ENCODE measurements around the gene SEH1L. TPM values are rescaled to one million over a fixed set of nuclear protein-coding genes. Genes with fewer than 3 reads are reported as not detected.

The SEH1L gene
- total RNA-seq, 1 experiment from 2014 or later, result 116 TPM

DNA sequence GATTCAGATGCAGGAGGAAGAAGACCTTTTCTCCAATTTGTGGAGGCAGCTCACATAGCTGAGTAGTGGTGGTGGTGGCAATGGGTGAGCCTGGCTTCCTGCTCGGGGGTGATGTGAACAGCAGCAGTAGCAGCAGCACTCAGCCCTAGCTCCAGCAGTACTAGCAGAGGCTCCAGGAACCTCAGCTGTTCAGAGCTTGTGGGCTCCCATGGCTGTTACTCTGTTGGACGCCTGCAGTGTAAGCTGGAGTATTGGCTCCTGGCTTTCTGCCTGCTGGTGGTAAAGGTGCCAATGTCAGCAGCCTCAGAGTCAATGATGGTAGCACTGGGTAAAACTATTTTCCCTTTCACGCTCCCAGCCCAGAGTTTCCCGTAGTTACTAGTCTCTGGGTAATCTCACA lies 3.1 kb upstream of the SEH1L start:
- no peak for DNase-seq
- H3K4me3 Mint-ChIP-seq (ENCODE audit: unreplicated experiment), result peak overlapping the region; percentile 17
- peaks cover 11% of the 10 kb centered on the region for H3K4me1 Mint-ChIP-seq (ENCODE audit: low read depth, unreplicated experiment)
- no peaks in the 10 kb centered on the region for H3K36me3 ChIP-seq (ENCODE audit: control insufficient read depth, insufficient read depth, low read length)
- no peaks in the 10 kb centered on the region for H3K9me3 Mint-ChIP-seq (ENCODE audit: unreplicated experiment)
- CTCF ChIA-PET, result interaction anchor here (0.6 to 1.1 kb wide), 3 partner anchors 10 to 61 kb away, joined by 3 to 4 read pairs (median 3); no protein-coding TSS in a partner anchor
- H3K27me3 ChIP-seq (replicated peaks; ENCODE audit: control insufficient read depth, insufficient read depth, low read length), result no peaks in the 10 kb centered on the region
- no peaks in the 10 kb centered on the region for H3K9me3 ChIP-seq
- BruUV-seq (replicated peaks), result no TSS peak
- H3K4me1 ChIP-seq, result peaks cover 14% of the 10 kb centered on the region
- no peak for TF ChIP-seq CTCF (IDR thresholded peaks at IDR 0.05; ENCODE audit: insufficient read depth in 1 of 2, low read depth in 1 of 2, low read length in 1 of 2, severe bottlenecking in 1 of 2, unreplicated experiment in 1 of 2)
- H3K36me3 Mint-ChIP-seq (ENCODE audit: insufficient read depth, unreplicated experiment), result peaks cover 31% of the 10 kb centered on the region
- intact Hi-C loops (cut with micrococcal nuclease; ENCODE audit: unreplicated experiment), result loop anchor here (5.0 kb wide), 2 partner anchors 177 to 212 kb away; no protein-coding TSS in a partner anchor
- POLR2A ChIA-PET, result interaction anchor here (1.5 kb wide), 1 partner anchor 61 kb away, joined by 23 read pairs; the partner anchor contains the start of gene PTPN2
- H3K4me3 ChIP-seq (ENCODE audit: low read depth, low read length), result no peak overlapping the region
- H3K27ac Mint-ChIP-seq (ENCODE audit: unreplicated experiment), result peak overlapping the region; percentile 100
- no peaks in the 10 kb centered on the region for H3K27me3 Mint-ChIP-seq (ENCODE audit: insufficient read depth, unreplicated experiment)

DNA sequence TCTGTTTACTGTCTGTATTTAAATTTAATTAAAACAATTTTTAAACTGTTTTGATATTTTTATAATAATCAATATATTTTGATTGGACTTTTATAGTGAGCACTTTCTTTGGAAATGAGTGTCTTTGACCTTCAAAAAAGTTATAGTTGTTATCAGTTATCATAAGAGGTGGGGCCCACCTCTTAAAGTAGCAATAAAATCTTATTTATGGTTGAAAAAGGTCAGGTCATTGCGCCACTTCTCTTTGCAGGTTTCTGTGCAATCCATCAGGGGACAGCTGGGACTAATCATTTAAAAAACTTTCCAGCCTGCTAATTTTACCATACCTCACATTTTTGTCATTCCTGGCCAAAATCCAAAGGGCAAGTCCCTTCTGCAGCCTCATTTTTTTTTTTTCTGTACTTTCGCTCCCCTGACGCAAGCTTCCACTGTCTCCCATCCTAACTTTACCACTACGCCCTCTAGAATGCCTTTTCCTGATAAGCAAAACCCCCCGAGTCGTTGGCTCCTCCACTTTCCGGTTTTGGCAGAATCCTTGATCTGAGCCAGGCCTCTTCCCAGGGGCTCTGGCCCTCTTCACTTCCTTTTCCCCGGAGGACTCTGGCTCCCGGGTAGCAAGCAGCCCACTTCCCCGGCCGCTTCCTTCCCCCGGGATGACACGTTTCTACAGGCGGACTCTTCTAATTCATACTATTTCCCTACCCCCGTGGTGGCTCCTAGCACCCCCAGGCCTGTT lies 1.1 kb upstream of the SEH1L start:
- H3K27me3 Mint-ChIP-seq (ENCODE audit: insufficient read depth, unreplicated experiment), result no peaks in the 10 kb centered on the region
- POLR2A ChIA-PET, result interaction anchor here (0.5 to 1.3 kb wide), 9 partner anchors 44 to 281 kb away, joined by 3 to 7 read pairs (median 5); partner anchors contain the start of genes CEP192, CEP76 and PTPN2
- no TSS peak for BruUV-seq (replicated peaks)

More for the DNA sequence above, 1.1 kb upstream of the SEH1L start:
- H3K36me3 ChIP-seq (ENCODE audit: control insufficient read depth, insufficient read depth, low read length), result no peaks in the 10 kb centered on the region
- peak overlapping the region; percentile 54 for H3K4me3 ChIP-seq (ENCODE audit: low read depth, low read length)
- peaks cover 19% of the 10 kb centered on the region for H3K4me1 ChIP-seq
- CTCF ChIA-PET, result interaction anchor here (0.6 kb wide), 1 partner anchor 659 kb away, joined by 4 read pairs; no protein-coding TSS in a partner anchor
- Mint-ChIP-seq H3K36me3 (ENCODE audit: insufficient read depth, unreplicated experiment) (peaks cover 37% of the 10 kb centered on the region), H3K27ac (ENCODE audit: unreplicated experiment) (peak overlapping the region; percentile 100), H3K4me1 (ENCODE audit: low read depth, unreplicated experiment) (peaks cover 11% of the 10 kb centered on the region), H3K4me3 (ENCODE audit: unreplicated experiment) (peak overlapping the region; percentile 100), H3K9me3 (ENCODE audit: unreplicated experiment) (no peaks in the 10 kb centered on the region)
- H3K9me3 ChIP-seq, result no peaks in the 10 kb centered on the region
- no peaks in the 10 kb centered on the region for H3K27me3 ChIP-seq (replicated peaks; ENCODE audit: control insufficient read depth, insufficient read depth, low read length)
- peak; percentile 87 for DNase-seq
- intact Hi-C loops (cut with micrococcal nuclease; ENCODE audit: unreplicated experiment), result loop anchor here (2.0 to 5.0 kb wide), 3 partner anchors 179 to 570 kb away; partner anchors contain the start of gene AFG3L2
- no peak for TF ChIP-seq CTCF (IDR thresholded peaks at IDR 0.05; ENCODE audit: insufficient read depth in 1 of 2, low read depth in 1 of 2, low read length in 1 of 2, severe bottlenecking in 1 of 2, unreplicated experiment in 1 of 2)
